ENCODE measurements around the gene MRAS.
"Not testable (repeated sequence)": the region's sequence is repeated elsewhere in the genome, so short reads cannot be mapped to it uniquely, and the experiment has no call there.

The MRAS gene

GRCh38 chr3:138450704-138451424 lies 102.5 kb downstream of the MRAS start:
- no peak for DNase-seq

GRCh38 chr3:138451595-138452162 lies 103.3 kb downstream of the MRAS start:
- no peak for DNase-seq

DNA sequence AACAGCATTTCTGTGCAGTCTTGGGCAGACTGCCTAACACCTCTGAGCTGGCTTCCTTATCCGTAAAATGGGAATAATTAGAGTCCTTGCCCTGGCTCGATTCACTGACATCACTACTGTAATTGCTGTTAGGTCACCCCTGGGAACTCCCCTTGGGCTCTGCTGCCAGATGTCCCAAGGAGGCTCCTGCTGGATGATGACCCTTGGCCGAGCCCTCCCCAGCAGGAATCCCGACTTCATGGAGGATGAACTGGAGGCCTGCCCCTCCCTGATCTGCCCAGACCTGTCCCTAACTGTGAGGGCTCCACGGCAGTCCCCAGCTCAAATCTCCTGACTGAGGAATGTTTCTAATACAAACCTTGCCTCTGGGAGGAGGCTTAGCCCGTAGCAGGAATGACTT lies 104.1 kb downstream of the MRAS start:
- no peak for DNase-seq

GRCh38 chr3:138453940-138454339 lies 105.6 kb downstream of the MRAS start:
- DNase-seq = not testable (repeated sequence)
